Sigmoid colon (tissue), 4 donors: ENCODE measurements around the gene USP32.

Experiments
- POLR2A ChIP-seq, 2 donors: fragments of 450-650 bp; IDR thresholded peaks; one replicate each; pipeline ENCODE4 v1.6.1; 2016; ENCODE audit warnings: antibody characterized with exemption in 2 of 2, mild to moderate bottlenecking in 2 of 2, moderate library complexity in 2 of 2
- POLR2AphosphoS5 ChIP-seq, 4 donors: sonication (generic); formaldehyde crosslinking; IDR thresholded peaks; one replicate each; pipeline ENCODE4 v1.6.1; 2017; ENCODE audit warnings: antibody characterized with exemption in 4 of 4
- TF ChIP-seq, protein P1 (sequence below), 4 experiments: fragments of 450-650 bp in 3 of 4; fragments of 200-600 bp in 1 of 4; IDR thresholded peaks; one replicate each; pipeline ENCODE4 v1.5.1; 2016 to 2019; ENCODE audit warnings: antibody characterized with exemption in 4 of 4, mild to moderate bottlenecking in 3 of 4, moderate library complexity in 2 of 4

- TF ChIP-seq, protein P1, sequence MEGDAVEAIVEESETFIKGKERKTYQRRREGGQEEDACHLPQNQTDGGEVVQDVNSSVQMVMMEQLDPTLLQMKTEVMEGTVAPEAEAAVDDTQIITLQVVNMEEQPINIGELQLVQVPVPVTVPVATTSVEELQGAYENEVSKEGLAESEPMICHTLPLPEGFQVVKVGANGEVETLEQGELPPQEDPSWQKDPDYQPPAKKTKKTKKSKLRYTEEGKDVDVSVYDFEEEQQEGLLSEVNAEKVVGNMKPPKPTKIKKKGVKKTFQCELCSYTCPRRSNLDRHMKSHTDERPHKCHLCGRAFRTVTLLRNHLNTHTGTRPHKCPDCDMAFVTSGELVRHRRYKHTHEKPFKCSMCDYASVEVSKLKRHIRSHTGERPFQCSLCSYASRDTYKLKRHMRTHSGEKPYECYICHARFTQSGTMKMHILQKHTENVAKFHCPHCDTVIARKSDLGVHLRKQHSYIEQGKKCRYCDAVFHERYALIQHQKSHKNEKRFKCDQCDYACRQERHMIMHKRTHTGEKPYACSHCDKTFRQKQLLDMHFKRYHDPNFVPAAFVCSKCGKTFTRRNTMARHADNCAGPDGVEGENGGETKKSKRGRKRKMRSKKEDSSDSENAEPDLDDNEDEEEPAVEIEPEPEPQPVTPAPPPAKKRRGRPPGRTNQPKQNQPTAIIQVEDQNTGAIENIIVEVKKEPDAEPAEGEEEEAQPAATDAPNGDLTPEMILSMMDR (IDR thresholded peaks at IDR 0.05), result no peak
- TF ChIP-seq POLR2AphosphoS5 (IDR thresholded peaks at IDR 0.05) (no peak), POLR2A (IDR thresholded peaks at IDR 0.05) (no peak)
Observed at GRCh38 chr17:60283816-60284215, 108.1 kb downstream of the USP32 start.
